ENCODE data around the gene AFG3L2.
A peak's percentile ranks its signal among the peaks of the same experiment; 100 is the strongest.

The AFG3L2 gene

GRCh38 chr18:12295389-12296086, 81.5 kb downstream of the AFG3L2 start:
- intact Hi-C loops (cut with DNase I; ENCODE audit: low total_unique reads), result no loop called here
- H3K27ac ChIP-seq, result no peak overlapping the region
- H3K4me3 ChIP-seq, result no peak overlapping the region
- H3K9me3 ChIP-seq, result no peaks in the 10 kb centered on the region
- H3K36me3 ChIP-seq, result no peaks in the 10 kb centered on the region
- H3K4me1 ChIP-seq, result no peaks in the 10 kb centered on the region
- TF ChIP-seq, protein P1, sequence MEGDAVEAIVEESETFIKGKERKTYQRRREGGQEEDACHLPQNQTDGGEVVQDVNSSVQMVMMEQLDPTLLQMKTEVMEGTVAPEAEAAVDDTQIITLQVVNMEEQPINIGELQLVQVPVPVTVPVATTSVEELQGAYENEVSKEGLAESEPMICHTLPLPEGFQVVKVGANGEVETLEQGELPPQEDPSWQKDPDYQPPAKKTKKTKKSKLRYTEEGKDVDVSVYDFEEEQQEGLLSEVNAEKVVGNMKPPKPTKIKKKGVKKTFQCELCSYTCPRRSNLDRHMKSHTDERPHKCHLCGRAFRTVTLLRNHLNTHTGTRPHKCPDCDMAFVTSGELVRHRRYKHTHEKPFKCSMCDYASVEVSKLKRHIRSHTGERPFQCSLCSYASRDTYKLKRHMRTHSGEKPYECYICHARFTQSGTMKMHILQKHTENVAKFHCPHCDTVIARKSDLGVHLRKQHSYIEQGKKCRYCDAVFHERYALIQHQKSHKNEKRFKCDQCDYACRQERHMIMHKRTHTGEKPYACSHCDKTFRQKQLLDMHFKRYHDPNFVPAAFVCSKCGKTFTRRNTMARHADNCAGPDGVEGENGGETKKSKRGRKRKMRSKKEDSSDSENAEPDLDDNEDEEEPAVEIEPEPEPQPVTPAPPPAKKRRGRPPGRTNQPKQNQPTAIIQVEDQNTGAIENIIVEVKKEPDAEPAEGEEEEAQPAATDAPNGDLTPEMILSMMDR (IDR thresholded peaks at IDR 0.05), result no peak
- no peak for DNase-seq
- no peaks in the 10 kb centered on the region for H3K27me3 ChIP-seq

- no peaks in the 10 kb centered on the region for H3K27me3 ChIP-seq
- TF ChIP-seq, protein P1 (IDR thresholded peaks at IDR 0.05), result no peak
- H3K4me1 ChIP-seq, result peaks cover 0 to 6% (median 3%) of the 10 kb centered on the region in 4 donors
- H3K36me3 ChIP-seq, result no peaks in the 10 kb centered on the region
- no peaks in the 10 kb centered on the region for H3K9me3 ChIP-seq
- DNase-seq, result peak in 1 of 2 donors; percentile 41
- intact Hi-C loops (cut with DNase I; ENCODE audit: low total_unique reads), result no loop called here
- H3K27ac ChIP-seq, result no peak overlapping the region
- no peak overlapping the region for H3K4me3 ChIP-seq
These were observed 83.2 kb downstream of the AFG3L2 start for GRCh38 chr18:12293831-12294230.

DNA sequence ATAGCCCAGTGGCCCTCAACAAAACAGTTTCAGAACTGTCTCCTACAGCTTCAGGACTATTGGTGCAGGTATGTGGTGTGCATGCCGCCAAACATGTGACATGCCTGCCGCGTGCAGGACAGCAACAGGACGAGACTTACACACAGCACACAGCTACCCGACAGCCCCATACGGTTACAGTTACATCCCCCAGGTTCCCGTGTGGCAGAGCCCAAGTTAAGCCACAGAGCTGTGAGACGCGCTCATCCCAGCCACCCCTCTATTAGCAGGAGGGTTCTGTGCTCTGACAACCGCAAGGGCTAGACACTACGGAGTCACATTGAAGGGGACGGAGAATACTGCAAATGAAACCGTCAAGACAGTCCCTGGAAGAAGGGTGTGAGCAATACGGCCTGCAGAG, 85.3 kb downstream of the AFG3L2 start:
- intact Hi-C loops (cut with DNase I; ENCODE audit: low total_unique reads), result no loop called here
- no peak overlapping the region for H3K27ac ChIP-seq
- DNase-seq, result no peak
- H3K4me1 ChIP-seq, result peaks cover 0 to 20% (median 17%) of the 10 kb centered on the region in 4 donors
- TF ChIP-seq, protein P1 (IDR thresholded peaks at IDR 0.05), result no peak
- H3K4me3 ChIP-seq, result no peak overlapping the region
- no peaks in the 10 kb centered on the region for H3K27me3 ChIP-seq
- no peaks in the 10 kb centered on the region for H3K9me3 ChIP-seq
- H3K36me3 ChIP-seq, result no peaks in the 10 kb centered on the region

DNA sequence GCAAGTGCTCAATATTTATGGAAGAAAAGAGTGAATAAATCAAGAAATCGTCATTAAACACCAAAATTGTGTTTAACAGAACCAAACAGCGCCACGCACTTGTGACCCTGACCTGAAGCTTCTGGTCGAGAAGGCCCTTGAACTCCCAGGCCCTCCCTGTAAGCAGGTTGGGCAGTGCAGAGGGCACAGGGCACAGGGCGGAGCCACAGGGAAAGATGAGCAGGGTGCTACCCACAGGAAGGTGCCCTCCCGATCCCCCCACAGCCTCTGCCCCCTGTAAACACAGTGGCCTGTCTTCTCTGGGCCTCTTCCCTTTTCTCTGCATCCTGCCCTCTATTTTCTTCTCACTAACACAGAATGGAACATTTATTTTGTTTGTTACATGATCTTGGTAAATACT, 85.9 kb downstream of the AFG3L2 start:
- peaks cover 0 to 20% (median 17%) of the 10 kb centered on the region in 4 donors for H3K4me1 ChIP-seq
- H3K4me3 ChIP-seq, result no peak overlapping the region
- H3K9me3 ChIP-seq, result no peaks in the 10 kb centered on the region
- no peaks in the 10 kb centered on the region for H3K27me3 ChIP-seq
- H3K27ac ChIP-seq, result no peak overlapping the region
- DNase-seq, result peak in 1 of 2 donors; percentile 54
- H3K36me3 ChIP-seq, result no peaks in the 10 kb centered on the region
- intact Hi-C loops (cut with DNase I; ENCODE audit: low total_unique reads), result no loop called here
- TF ChIP-seq, protein P1 (IDR thresholded peaks at IDR 0.05), result no peak

DNA sequence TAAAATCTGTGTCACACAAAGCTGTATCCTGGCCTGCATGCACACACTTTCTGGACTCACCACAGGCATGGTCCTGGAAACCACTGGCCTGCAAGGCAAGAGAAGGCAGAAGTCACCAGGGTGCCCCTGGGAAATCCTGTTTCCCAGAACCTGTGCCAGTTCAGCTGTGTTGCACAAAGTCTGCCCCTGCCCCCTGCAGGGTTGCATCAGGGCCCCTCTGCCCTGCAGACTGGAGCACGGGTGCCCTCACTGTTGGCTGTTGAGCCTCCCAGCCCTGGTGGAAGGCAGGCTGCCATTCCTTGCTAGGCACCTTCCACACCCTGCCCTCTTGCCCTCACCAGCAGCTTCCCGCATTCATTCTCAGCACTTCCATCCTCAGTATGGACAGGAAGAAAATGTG, 86.9 kb downstream of the AFG3L2 start:
- H3K27ac ChIP-seq, result no peak overlapping the region
- intact Hi-C loops (cut with DNase I; ENCODE audit: low total_unique reads), result no loop called here
- H3K27me3 ChIP-seq, result no peaks in the 10 kb centered on the region
- TF ChIP-seq, protein P1 (IDR thresholded peaks at IDR 0.05), result no peak
- no peak for DNase-seq
- H3K4me1 ChIP-seq, result peaks cover 0 to 20% (median 17%) of the 10 kb centered on the region in 4 donors
- H3K4me3 ChIP-seq, result no peak overlapping the region
- H3K9me3 ChIP-seq, result no peaks in the 10 kb centered on the region
- H3K36me3 ChIP-seq, result no peaks in the 10 kb centered on the region
